ENCODE measurements around the gene DGKI. TPM values are rescaled to one million over a fixed set of nuclear protein-coding genes. Genes with fewer than 3 reads are reported as not detected.
A peak's percentile ranks its signal among the peaks of the same experiment; 100 is the strongest.

The DGKI gene
- total RNA-seq, 1 experiment from 2014 or later: 0.55 TPM

DNA sequence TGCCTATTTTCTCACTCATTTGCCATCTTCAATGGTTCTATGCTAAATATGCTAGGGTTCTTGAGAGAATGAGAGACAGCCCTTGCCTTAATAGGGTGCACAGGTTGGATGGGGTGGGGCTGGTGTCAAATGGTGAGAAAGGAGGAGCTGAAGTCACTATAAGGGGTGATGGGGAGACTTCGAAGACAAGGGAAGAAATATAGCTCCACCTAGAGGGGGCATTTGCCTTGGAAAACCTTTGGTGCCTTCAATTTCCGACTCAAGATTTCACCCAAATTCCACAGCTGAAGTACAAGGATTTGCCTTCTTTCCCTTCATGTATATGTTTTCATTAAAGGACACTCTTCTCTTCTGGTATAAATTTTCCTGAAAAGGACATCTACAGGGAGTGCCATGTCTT is 508.9 kb downstream of the DGKI start:
- Histone ChIP-seq H3K18ac (ENCODE audit: insufficient read length, low read depth, low read length) (no peak overlapping the region), H2BK20ac (ENCODE audit: low read depth, low read length, poor library complexity, severe bottlenecking) (no peak overlapping the region), H2AFZ (ENCODE audit: low read length) (no peak overlapping the region), H3K23ac (ENCODE audit: insufficient read length, low read depth, low read length) (no peak overlapping the region), H3K4me2 (ENCODE audit: insufficient read depth, insufficient read length, low read length) (no peak overlapping the region), H4K91ac (ENCODE audit: insufficient read length, low read depth, low read length) (no peak overlapping the region), H3K79me2 (ENCODE audit: insufficient read depth, low read length) (0 out of 2 replicates have a peak, but pooled peaks cover 2% of the 10 kb centered on the region), H3K14ac (ENCODE audit: insufficient read depth, low read length) (no peak overlapping the region), H2BK12ac (ENCODE audit: insufficient read length, low read depth, low read length) (no peak overlapping the region), H2BK5ac (ENCODE audit: insufficient read length, low read length) (no peak overlapping the region), H4K20me1 (ENCODE audit: control insufficient read depth, insufficient read depth, insufficient read length) (no peaks in the 10 kb centered on the region), H3K4ac (ENCODE audit: low read depth, low read length) (no peak overlapping the region), H3K27me3 (ENCODE audit: insufficient read depth, low read length) (no peaks in the 10 kb centered on the region), H3K9ac (ENCODE audit: extremely low read depth, insufficient read length, low read length) (no peak overlapping the region), H3T11ph (ENCODE audit: low read length) (no peak overlapping the region), H3K27ac (ENCODE audit: insufficient read length, low read depth, low read length) (no peak overlapping the region), H3K56ac (ENCODE audit: insufficient read length, low read depth, low read length) (no peak overlapping the region), H4K5ac (ENCODE audit: insufficient read length, low read depth, low read length) (no peak overlapping the region), H2AK5ac (ENCODE audit: insufficient read length, low read length) (no peak overlapping the region), H3K4me1 (ENCODE audit: insufficient read depth, low read length) (0 out of 2 replicates have a peak, but pooled peaks cover 2% of the 10 kb centered on the region), H4K8ac (replicated peaks; ENCODE audit: insufficient read length, low read depth, low read length) (no peak overlapping the region), H2BK120ac (ENCODE audit: low read depth, low read length, poor library complexity, severe bottlenecking) (no peak overlapping the region), H3K23me2 (ENCODE audit: insufficient read length, low read depth, low read length, poor library complexity, severe bottlenecking) (peaks cover 3% of the 10 kb centered on the region), H3K79me1 (ENCODE audit: insufficient read depth, low read depth, low read length, poor library complexity, severe bottlenecking) (no peaks in the 10 kb centered on the region), H2BK15ac (ENCODE audit: low read depth, low read length) (no peak overlapping the region; the same call in 1 of the 2 replicates), H3K9me3 (ENCODE audit: control insufficient read depth, low read depth, low read length) (no peaks in the 10 kb centered on the region)
- Mint-ChIP-seq H3K27ac (no peak overlapping the region), H3K27me3 (ENCODE audit: low read depth) (no peaks in the 10 kb centered on the region), H3K4me1 (peaks cover 22 to 23% of the 10 kb centered on the region in 2 experiments), H3K9me3 (peaks cover 3 to 7% of the 10 kb centered on the region in 2 experiments; a peak in 2 of 5 replicates), H3K4me3 (no peak overlapping the region), H3K36me3 (ENCODE audit: insufficient read depth in 1 of 3, low read depth in 3 of 3) (peaks cover 2 to 11% (median 7%) of the 10 kb centered on the region in 3 experiments; a peak in 4 of 7 replicates)
- DNase-seq: no peak
- TF ChIP-seq, protein P1, sequence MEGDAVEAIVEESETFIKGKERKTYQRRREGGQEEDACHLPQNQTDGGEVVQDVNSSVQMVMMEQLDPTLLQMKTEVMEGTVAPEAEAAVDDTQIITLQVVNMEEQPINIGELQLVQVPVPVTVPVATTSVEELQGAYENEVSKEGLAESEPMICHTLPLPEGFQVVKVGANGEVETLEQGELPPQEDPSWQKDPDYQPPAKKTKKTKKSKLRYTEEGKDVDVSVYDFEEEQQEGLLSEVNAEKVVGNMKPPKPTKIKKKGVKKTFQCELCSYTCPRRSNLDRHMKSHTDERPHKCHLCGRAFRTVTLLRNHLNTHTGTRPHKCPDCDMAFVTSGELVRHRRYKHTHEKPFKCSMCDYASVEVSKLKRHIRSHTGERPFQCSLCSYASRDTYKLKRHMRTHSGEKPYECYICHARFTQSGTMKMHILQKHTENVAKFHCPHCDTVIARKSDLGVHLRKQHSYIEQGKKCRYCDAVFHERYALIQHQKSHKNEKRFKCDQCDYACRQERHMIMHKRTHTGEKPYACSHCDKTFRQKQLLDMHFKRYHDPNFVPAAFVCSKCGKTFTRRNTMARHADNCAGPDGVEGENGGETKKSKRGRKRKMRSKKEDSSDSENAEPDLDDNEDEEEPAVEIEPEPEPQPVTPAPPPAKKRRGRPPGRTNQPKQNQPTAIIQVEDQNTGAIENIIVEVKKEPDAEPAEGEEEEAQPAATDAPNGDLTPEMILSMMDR (conservative IDR thresholded peaks at IDR 0.05): peak; percentile 72
- no CpG with 5 or more reads among the region's 2 CpGs for WGBS (ENCODE audit: extremely low coverage, insufficient read length, low lambda C conversion rate)
